GM21360 (cell line): ENCODE measurements around the gene NUDT22.

Experiments used
- ATAC-seq: cut with Tn5 transposase; IDR thresholded peaks from one replicate; pipeline ENCODE4 v1.9.1; 2021; ENCODE audit warnings: mild to moderate bottlenecking, moderate library complexity; ENCODE audit not compliant: unreplicated experiment

NUDT22 gene

DNA sequence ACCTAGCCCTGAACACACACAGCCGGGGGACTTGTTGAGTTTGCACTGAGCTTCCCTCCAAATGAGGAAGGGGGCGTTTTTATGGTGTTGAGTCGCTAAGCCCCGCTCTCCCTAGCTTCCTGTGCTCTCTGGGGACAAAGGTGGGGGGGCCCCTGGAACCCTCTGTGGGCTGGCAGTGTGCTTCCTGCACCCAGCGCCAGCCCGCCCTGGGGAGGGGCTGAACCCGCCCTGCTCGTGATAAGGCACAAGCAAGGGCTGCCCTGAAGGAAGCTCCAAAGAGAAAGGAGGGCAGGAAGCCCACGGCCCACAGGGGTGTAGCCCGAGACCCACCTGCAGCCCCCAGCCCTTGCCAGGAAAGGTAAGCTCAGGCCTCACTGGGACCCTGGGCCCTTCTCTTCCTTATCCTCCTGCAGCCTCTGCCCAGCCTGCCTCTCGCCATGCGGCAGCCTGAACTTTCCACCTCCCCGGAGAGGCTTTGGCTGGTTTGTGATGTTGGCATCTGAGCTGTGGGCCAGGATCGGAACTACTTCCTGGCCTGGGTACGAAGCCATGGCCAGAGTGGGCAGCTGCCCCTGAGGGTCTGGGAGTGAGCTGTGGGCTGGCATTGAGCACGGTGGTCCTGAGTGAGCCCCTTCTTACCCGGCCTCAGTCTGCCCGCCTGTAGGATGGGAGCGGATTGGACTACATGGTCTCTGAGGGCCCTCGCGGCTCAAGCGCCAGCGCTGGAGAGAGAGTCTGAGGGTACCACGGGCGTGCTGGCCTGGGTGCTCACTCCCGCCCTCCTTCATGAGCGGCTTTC is 19.4 kb upstream of the NUDT22 start, which contains the start of gene FERMT3:
Gene FERMT3 (plus strand): TSS at position 265 of the 799 bp plus-strand sequence. CDS start 644 bp downstream, outside the sequence.
- no peak for ATAC-seq

DNA sequence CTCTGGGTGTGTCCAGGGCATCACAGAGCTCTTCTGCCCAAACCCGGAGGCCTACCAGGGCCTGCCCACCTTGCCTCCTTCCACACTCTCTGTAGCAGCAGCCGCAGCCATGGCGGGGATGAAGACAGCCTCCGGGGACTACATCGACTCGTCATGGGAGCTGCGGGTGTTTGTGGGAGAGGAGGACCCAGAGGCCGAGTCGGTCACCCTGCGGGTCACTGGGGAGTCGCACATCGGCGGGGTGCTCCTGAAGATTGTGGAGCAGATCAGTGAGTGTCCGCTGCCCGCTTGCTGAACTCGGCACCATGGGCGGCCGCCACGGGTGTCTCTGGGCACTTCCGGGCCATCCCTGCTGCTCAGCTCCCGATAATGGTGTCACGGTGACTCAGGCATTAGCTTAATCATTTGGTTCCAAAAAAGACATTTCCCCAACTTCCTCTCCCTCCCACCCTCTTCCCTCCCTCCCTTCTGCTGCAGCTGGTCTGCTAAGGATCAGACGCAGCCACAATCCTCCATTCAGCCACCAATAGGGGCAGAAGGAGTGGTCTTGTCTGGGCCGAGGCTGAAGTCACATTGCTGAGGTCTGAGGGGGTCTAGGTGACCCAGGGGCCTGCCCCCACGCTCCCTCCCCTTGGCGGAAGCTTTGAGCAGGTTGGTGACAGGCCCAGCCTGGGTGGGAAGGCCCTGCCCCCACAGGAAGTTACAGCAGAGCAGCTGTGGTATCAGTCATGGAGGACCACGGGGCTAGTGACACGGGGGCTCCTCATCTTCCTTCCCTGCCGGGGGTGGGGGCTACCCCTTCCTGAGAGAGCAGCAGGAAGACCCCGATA is 18.6 kb upstream of the NUDT22 start:
- ATAC-seq: no peak

DNA sequence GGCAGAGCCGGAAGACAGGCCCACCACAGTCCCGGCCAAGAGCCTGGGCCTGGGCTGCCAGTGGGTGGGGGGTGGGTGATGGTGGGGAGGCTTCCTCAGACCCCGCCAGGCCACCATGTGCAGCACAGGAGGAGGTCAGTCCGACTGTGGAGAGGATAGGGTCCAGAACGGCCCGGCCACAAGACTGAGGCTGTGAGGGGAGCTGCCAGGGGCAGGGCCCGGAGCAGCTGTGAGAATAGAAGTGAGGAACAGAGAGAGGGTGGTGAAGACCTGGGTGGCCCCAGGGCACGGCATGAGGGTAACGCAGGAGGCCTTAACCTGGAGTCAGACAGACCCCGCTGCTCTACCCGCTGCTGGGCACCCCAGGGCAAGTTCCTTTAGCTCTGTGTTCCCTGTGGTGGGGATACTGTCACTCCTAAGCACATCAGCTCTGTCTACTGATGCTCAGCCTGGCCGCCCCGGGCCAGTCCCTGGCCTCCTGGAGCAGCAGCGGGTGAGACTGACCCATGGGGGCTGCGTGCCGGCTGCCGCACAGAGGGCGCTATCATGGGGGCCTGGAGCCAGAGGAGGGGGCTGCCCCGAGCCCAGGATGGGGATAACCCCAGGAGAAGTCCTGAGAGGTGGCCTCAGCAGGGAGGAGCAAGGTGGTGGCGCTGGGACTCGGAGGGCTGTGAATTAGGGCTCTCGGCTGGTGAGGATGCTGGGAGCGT is 17.8 kb upstream of the NUDT22 start:
- ATAC-seq: no peak

DNA sequence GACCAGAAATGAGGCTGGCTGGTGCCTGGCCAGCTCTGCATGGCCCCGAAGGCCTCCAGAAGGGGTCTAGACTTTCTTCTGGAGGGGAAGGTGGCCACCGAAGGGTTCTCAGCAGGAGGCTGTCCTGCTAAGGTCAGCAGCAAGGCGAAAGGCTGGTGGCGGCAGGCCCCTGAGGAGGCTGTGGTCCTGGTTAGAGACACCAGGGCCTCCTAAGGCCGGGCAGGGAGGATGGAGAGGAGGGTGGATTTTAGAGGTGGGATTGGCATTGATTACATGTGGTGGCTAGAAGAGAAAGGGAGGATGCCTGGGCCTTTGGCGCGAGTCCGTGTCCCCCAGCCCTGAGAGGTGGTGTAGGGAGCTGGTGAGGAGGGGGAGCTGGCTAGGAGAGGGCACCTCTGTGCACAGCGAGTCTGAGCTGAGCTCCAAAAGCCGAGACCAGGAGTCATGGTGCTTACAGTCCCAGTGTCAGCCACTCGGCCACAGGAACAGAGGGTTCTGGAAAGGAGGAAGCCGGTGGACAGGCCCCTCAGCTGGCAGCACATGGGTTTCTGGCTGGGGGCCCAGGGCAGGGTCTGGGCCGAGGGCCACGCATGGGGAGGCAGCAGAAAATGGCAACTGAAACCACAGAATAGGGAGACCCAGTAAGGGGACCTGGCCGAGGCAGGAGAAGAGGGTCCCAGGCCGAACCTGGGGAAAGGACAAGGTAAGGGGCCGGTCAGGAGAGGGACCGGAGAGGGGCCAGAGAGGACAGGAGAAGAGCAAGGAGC is 17.1 kb upstream of the NUDT22 start:
- no peak for ATAC-seq

DNA sequence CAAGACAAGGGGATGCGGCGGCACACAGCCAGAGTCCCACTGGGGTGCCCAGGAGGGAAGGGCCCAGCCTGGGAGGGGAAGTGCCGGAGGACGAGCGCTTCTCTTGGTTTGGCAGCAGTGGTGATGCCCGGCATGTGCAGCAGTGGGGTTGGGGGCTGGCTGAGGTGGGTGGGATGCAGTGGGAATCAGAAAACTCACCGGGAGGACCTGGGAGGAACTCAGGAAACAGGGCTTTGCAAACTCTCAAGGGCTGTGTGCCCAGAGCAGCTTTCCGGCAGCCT is 16.6 kb upstream of the NUDT22 start:
- no peak for ATAC-seq

DNA sequence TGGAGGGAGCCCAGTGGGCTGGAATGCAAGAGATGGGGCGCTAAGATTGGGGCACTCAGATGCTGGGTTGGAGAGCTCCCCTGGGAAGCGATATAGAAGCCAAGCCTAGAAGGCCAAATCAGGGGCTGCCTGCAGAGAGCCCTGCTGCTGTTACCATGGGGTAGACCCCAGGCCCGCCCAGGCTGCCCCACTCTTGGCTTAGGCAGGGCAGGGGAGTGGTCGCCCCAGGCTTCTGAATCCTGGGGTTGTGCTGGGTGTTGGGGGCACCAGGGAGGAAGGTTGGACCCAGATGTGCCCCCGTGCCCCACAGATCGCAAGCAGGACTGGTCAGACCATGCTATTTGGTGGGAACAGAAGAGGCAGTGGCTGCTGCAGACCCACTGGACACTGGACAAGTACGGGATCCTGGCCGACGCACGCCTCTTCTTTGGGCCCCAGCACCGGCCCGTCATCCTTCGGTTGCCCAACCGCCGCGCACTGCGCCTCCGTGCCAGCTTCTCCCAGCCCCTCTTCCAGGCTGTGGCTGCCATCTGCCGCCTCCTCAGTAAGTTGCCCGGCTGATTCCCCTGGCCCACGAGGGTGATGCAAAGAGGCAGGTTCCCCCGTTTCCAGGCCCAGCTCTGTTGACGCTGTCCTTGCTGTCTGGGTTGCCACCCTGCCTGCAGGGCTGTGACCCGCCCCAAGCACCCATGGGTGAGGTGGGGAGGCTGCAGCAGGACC is 15.6 kb upstream of the NUDT22 start:
- ATAC-seq: no peak

DNA sequence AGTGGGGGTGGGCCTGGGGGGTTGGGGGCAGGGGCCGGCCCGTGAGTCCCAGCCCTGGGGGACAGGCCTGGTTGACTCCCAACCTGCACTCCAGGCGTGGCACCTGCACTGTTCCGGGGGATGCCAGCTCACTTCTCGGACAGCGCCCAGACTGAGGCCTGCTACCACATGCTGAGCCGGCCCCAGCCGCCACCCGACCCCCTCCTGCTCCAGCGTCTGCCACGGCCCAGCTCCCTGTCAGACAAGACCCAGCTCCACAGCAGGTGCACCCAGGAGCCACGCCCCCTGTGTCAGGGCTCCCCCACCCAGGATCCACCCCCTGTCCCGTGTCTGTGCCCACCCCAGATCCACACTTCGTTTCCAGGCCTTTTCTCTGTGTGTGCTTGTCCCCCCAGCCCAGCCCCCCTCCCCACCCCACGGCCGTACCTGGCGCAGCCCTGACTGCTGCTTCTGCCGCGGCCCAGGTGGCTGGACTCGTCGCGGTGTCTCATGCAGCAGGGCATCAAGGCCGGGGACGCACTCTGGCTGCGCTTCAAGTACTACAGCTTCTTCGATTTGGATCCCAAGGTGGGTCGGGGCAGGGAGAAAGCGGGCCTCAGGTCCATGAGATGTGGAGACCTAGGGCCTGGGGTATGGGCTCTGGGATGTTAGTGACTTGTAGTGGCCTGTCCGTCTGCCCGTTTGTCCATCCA is 14.7 kb upstream of the NUDT22 start:
- no peak for ATAC-seq

DNA sequence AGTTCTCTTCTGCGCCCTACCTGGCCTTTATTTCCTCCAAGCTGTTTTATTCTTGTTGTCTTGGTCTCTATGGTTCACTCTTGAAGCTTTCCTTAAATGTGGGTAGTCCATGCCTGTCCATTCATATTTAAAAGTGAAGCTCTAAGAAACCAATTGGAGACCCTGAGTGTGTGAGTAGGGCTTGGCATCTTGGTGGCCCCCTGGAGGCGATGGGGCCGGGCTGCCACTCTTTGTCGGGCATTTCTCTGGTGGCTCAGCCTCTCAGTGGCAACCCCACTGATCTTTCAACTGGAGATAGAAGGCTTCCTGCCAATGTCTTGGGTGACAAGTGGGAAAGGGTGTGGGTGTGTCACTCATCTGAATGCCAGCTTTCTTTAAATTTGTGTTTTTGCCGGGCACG is 9.2 kb upstream of the NUDT22 start:
- ATAC-seq: no peak

DNA sequence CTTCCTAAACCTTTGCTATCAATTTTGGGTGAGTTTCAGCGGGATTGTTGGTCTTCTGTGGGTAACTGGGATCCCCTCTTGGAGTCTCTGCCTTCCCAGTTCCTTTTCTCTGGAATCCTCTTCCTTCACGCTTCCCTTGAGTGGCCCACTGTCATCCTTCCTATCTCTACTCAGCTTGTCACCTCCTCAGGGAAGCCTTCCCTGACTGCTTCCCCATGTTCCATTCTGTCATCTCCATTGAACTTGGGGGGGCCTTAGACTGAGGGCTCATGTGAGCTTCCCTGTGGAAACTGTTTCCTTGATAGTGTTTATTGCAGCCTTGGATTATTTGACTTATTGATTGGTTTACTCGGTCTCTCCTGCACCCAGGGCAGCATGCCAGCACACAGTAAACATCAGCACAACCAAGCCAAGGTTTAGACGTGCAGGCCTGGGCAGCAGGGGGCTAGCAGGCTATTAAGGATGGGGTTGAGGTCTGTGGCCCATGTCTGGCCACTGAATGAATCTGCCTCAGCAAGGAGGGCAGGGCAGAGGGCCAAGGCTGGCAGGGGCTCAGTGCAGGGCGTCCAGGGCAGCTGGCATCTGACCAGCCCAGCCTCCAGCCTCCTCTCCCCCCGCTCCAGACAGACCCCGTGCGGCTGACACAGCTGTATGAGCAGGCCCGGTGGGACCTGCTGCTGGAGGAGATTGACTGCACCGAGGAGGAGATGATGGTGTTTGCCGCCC is 7.3 kb upstream of the NUDT22 start:
- no peak for ATAC-seq

DNA sequence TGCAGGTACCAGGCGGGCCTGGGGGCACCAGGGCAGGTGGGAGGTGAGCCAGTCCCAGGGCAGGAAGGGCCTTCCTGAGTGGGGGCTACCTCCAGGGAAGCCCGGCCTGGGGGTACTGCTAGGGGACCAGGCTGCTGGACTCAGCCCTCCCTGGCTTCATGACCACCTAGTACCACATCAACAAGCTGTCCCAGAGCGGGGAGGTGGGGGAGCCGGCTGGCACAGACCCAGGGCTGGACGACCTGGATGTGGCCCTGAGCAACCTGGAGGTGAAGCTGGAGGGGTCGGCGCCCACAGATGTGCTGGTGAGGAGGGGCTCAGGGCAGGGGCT is 6.8 kb upstream of the NUDT22 start:
- no peak for ATAC-seq

DNA sequence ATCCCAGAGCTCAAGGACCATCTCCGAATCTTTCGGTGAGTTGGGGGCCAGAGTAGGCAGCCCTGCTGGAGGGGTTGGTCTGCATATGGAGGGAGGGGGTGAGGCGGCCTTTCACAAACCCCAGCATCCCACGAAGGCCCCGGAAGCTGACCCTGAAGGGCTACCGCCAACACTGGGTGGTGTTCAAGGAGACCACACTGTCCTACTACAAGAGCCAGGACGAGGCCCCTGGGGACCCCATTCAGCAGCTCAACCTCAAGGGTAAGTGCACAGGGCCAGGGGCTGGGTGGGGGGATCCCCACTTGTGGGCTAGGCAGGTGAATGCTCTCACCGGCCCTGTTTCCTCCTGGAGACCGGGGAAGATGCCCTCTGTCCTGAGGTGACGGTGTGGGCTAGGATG is 6.3 kb upstream of the NUDT22 start:
- no peak for ATAC-seq

DNA sequence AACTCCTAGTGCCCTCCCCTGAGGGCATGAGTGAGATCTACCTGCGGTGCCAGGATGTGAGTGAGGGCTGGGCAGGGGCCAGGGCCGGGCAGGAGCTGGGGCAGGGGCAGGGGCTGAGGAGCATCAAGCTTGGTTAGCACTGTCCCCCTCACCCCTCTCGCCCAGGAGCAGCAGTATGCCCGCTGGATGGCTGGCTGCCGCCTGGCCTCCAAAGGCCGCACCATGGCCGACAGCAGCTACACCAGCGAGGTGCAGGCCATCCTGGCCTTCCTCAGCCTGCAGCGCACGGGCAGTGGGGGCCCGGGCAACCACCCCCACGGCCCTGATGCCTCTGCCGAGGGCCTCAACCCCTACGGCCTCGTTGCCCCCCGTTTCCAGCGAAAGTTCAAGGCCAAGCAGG is 5.8 kb upstream of the NUDT22 start:
- ATAC-seq: no peak

DNA sequence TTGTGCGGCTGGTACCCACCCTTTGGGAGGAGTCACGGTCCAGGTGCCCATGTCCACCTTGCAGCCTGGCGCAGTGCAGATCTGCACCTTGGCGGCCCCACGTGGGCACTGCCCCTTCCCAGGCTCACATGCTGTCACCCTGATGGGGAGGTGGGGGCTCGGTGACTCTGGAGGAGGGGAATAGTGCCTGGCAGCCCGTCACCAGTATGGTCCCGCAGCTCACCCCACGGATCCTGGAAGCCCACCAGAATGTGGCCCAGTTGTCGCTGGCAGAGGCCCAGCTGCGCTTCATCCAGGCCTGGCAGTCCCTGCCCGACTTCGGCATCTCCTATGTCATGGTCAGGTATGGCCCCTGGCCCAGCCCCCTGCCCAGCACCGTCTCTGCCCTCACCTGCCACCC is 5.3 kb upstream of the NUDT22 start:
- ATAC-seq: no peak

DNA sequence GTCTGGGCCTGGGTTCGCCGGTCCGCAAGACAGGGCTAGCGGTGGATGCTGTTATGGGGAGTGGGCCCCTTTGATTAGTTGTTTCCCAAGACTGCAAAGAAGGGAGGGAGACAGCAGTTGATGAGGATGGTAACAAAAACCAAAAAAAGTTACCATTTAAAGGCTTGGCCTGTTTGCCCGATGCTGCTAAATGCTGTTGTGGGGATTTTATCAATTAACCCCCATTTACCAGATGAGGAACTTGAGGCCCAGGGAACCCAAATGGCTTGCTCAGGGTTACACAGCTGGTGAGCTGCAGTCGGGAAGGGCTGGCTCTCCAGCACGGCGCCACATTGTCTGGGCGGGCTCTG is 3.4 kb upstream of the NUDT22 start:
- ATAC-seq: no peak

DNA sequence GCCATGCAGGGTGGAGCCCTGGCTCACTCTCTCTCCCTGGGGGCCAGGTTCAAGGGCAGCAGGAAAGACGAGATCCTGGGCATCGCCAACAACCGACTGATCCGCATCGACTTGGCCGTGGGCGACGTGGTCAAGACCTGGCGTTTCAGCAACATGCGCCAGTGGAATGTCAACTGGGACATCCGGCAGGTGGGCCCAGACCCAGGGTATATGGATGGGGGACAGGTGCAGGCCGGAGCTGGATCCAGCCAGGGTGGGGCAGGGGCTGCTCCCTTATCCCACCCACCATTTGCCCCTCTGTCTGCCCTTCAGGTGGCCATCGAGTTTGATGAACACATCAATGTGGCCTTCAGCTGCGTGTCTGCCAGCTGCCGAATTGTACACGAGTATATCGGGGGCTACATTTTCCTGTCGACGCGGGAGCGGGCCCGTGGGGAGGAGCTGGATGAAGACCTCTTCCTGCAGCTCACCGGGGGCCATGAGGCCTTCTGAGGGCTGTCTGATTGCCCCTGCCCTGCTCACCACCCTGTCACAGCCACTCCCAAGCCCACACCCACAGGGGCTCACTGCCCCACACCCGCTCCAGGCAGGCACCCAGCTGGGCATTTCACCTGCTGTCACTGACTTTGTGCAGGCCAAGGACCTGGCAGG is 2.9 kb upstream of the NUDT22 start:
- ATAC-seq: no peak

DNA sequence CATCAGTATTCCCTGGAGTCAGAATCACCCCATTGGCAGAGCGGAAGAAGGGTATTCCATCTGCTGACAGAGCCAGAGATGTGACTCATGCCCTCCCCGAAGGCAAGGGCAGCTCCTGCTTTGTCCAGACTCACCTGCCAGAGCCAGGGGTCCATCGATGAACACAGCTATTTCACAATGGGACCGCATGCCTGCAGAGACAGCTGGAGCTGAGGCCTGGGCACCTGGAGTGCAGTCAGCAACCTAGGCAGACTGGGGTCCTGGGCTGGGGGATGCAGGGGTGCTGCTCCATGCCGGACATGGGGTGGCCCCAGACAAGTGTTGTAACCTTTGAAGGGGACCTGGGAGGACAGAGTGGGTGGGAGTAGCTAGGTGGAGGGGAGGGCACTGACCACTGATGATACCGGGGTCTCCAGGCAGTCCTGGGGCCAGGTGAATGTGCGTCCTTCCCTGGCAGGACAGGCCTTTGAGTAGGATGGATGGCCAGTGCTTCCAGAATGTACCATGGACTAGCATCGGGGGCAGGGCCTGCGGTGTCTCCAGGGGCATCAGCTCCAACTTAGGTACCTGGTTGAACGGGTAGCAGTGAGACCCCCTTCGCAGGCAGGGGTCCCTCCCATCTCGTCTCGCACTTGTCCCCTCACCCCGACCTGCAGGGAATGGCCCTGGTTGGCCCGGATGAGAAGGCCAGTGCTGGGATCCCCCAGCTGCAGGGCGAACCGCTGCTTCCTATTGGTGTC is 1.8 kb upstream of the NUDT22 start:
- no peak for ATAC-seq

DNA sequence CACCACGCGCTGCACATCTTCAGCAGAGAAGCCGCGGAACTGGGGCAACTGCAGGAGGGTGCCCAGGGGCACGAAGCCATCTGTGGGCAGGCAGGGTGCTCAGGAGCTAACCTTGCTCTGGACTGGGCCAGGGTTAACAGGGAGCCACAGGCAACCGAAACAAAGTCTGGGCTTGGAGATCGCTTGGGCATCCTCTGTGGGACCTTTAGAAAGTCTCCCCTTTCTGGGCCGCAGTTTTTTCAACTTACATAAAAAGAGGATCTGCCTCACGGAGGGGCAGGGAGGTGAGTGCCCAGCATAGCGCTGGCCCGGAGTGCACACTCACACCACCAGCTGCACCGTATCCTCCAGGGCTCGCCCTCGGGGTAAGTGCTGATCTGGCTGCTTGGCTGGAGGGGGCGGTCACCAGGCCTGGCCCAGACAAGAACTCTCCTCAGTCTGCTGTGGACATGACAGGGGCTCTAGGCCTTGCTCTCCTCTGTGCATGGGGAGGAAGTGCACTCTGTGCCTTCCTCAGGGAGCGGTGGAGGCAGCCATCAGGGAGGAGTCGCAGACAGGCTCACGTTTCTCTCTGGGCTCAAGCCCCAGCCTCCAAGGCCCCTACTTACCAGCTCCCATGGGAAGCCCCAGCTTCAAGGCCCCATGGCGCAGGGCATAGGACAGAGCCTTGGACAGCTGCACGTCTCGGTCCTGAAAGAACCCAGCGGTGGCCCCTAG is 1.0 kb upstream of the NUDT22 start:
- ATAC-seq: no peak
